OCI-LY7 (cell line): ENCODE results near the gene NFKB1. TPM values are rescaled to one million over a fixed set of nuclear protein-coding genes. Genes with fewer than 3 reads are reported as not detected.

Experiments
- BruUV-seq: library from RNA; stranded (reverse); fragments of 400-500 nt; replicated peaks from 2 replicates; lab custom pipeline; 2021; lab: Mats Ljungman, UMichigan
- CTCF ChIA-PET: fragments of 300-600 bp; sonication (Branson Sonifier 250); formaldehyde crosslinking; loops from one replicate; lab custom pipeline; 2022; ENCODE audit warnings: antibody characterized with exemption; ENCODE audit not compliant: unreplicated experiment; lab: Charles Lee
- POLR2A ChIA-PET: fragments of 300-600 bp; sonication (Branson Sonifier 250); formaldehyde crosslinking; loops from one replicate; lab custom pipeline; 2022; ENCODE audit warnings: antibody characterized with exemption; lab: Charles Lee
- DNase-seq: peaks from one replicate; pipeline ENCODE4 v3.0.0-alpha.2; 2015; ENCODE audit warnings: low spot score
- H2AFZ ChIP-seq: fragments of 200-600 bp; sonication (generic), shearing (Covaris generic); 2 replicates; pipeline ENCODE4 v1.6.1; 2014; ENCODE audit warnings: mild to moderate bottlenecking, antibody characterized with exemption, low read length, moderate library complexity
- H3K27ac ChIP-seq: fragments of 200-600 bp; sonication (generic); 2 replicates; pipeline ENCODE4 v1.5.1; 2014; ENCODE audit warnings: mixed run types, low read depth, mild to moderate bottlenecking, moderate library complexity, low read length, inconsistent platforms; ENCODE audit not compliant: poor library complexity, severe bottlenecking
- H3K36me3 ChIP-seq: fragments of 200-600 bp; sonication (generic); 2 replicates; pipeline ENCODE4 v1.6.1; 2014; ENCODE audit warnings: mild to moderate bottlenecking, antibody characterized with exemption, low read length, moderate library complexity, mixed read lengths; ENCODE audit not compliant: insufficient read depth
- H3K4me1 ChIP-seq: fragments of 200-600 bp; sonication (generic); 2 replicates; pipeline ENCODE4 v1.5.1; 2014; ENCODE audit warnings: mild to moderate bottlenecking, low read length; ENCODE audit not compliant: insufficient read depth, poor library complexity, severe bottlenecking
- H3K4me2 ChIP-seq: fragments of 200-600 bp; sonication (generic); 2 replicates; pipeline ENCODE4 v1.6.1; 2014; ENCODE audit warnings: mild to moderate bottlenecking, low read length
- H3K4me3 ChIP-seq: fragments of 200-600 bp; sonication (generic); 2 replicates; pipeline ENCODE4 v1.5.1; 2014; ENCODE audit warnings: mild to moderate bottlenecking, low read depth, low read length; ENCODE audit not compliant: poor library complexity, severe bottlenecking
- H3K79me2 ChIP-seq: fragments of 200-600 bp; sonication (generic); 2 replicates; pipeline ENCODE4 v1.6.1; 2016; ENCODE audit warnings: low read depth, mild to moderate bottlenecking, low read length, moderate library complexity, mixed read lengths; ENCODE audit not compliant: insufficient read depth
- H3K9me2 ChIP-seq: fragments of 200-600 bp; sonication (generic); 2 replicates; pipeline ENCODE4 v1.6.1; 2016; ENCODE audit warnings: mild to moderate bottlenecking, low read length, mixed read lengths; ENCODE audit not compliant: insufficient read depth
- H3K9me3 ChIP-seq: fragments of 200-600 bp; sonication (generic); 2 replicates; pipeline ENCODE4 v1.6.1; 2014; ENCODE audit warnings: mild to moderate bottlenecking, mixed run types, low read length, mixed read lengths
- H4K20me1 ChIP-seq: fragments of 200-600 bp; sonication (generic); 2 replicates; pipeline ENCODE4 v1.6.1; 2014; ENCODE audit warnings: mild to moderate bottlenecking, antibody characterized with exemption, low read length, moderate library complexity, mixed read lengths; ENCODE audit not compliant: insufficient read depth
- EZH2phosphoT487 ChIP-seq: fragments of 200-600 bp; sonication (generic); IDR thresholded peaks from 2 replicates; pipeline ENCODE4 v1.6.1; 2018; ENCODE audit warnings: low read depth, borderline replicate concordance, mild to moderate bottlenecking, mixed run types, antibody characterized with exemption, low read length, moderate library complexity, mixed read lengths
- intact Hi-C: fragments of 100-400 bp; cut with micrococcal nuclease; formaldehyde crosslinking; loops from one replicate; pipeline ENCODE4 v1.10.0; 2022; ENCODE audit not compliant: unreplicated experiment
- total RNA-seq, 2 experiments: library from RNA; depleted of rRNA in 1 of 2; stranded (reverse); fragments of >200 nt in 1 of 2; shearing (Covaris generic) in 1 of 2; gene quantifications; 2 replicates each; pipeline ENCODE4 v1.2.3, GENCODE V29; 2014 to 2022
- TF ChIP-seq, protein P1 (sequence below): fragments of 200-600 bp; sonication (generic); conservative IDR thresholded peaks from 2 replicates; pipeline ENCODE4 v1.5.1; 2014; ENCODE audit warnings: mild to moderate bottlenecking, antibody characterized with exemption, low read length, moderate library complexity, mixed read lengths

Gene NFKB1
- total RNA-seq, 2 experiments from 2014 or later, result 23.1 to 47.8 TPM

DNA sequence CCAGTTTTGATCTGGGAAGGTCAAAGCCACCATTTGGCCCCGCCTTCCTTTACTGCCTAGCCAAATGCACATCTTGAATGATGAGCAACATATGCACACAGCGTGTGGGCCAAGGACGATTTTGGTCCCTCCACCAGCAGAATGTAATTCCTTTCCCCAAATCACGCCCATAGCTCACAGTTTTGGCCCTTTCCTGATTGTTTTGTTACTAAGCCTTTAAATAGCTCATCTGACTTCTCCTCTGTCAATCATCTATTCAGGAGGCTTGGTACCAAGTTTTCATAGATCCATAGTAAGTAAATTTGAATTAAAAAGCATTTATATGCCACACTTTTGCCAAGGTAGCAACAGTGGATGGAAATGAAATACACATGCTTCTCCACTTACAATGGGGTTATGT is 123.3 kb downstream of the NFKB1 start:
- H3K4me1 ChIP-seq, result no peaks in the 10 kb centered on the region
- no peak for TF ChIP-seq EZH2phosphoT487
- TF ChIP-seq, protein P1, sequence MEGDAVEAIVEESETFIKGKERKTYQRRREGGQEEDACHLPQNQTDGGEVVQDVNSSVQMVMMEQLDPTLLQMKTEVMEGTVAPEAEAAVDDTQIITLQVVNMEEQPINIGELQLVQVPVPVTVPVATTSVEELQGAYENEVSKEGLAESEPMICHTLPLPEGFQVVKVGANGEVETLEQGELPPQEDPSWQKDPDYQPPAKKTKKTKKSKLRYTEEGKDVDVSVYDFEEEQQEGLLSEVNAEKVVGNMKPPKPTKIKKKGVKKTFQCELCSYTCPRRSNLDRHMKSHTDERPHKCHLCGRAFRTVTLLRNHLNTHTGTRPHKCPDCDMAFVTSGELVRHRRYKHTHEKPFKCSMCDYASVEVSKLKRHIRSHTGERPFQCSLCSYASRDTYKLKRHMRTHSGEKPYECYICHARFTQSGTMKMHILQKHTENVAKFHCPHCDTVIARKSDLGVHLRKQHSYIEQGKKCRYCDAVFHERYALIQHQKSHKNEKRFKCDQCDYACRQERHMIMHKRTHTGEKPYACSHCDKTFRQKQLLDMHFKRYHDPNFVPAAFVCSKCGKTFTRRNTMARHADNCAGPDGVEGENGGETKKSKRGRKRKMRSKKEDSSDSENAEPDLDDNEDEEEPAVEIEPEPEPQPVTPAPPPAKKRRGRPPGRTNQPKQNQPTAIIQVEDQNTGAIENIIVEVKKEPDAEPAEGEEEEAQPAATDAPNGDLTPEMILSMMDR, result no peak
- H2AFZ ChIP-seq, result no peak overlapping the region
- ChIA-PET POLR2A (interaction anchor here (1.2 kb wide), 1 partner anchor 188 kb away, joined by 3 read pairs; no protein-coding TSS in a partner anchor), CTCF (no interaction called here)
- no peak overlapping the region for H3K4me2 ChIP-seq
- BruUV-seq, result no TSS peak
- no peak overlapping the region for H3K27ac ChIP-seq
- intact Hi-C loops, result loop anchor here (2.0 kb wide), 3 partner anchors 174 to 466 kb away; no protein-coding TSS in a partner anchor
- H3K9me2 ChIP-seq, result no peaks in the 10 kb centered on the region
- no peaks in the 10 kb centered on the region for H3K9me3 ChIP-seq
- H4K20me1 ChIP-seq, result no peaks in the 10 kb centered on the region
- no peak for DNase-seq
- no peaks in the 10 kb centered on the region for H3K36me3 ChIP-seq
- H3K4me3 ChIP-seq, result no peak overlapping the region
- H3K79me2 ChIP-seq, result no peaks in the 10 kb centered on the region

DNA sequence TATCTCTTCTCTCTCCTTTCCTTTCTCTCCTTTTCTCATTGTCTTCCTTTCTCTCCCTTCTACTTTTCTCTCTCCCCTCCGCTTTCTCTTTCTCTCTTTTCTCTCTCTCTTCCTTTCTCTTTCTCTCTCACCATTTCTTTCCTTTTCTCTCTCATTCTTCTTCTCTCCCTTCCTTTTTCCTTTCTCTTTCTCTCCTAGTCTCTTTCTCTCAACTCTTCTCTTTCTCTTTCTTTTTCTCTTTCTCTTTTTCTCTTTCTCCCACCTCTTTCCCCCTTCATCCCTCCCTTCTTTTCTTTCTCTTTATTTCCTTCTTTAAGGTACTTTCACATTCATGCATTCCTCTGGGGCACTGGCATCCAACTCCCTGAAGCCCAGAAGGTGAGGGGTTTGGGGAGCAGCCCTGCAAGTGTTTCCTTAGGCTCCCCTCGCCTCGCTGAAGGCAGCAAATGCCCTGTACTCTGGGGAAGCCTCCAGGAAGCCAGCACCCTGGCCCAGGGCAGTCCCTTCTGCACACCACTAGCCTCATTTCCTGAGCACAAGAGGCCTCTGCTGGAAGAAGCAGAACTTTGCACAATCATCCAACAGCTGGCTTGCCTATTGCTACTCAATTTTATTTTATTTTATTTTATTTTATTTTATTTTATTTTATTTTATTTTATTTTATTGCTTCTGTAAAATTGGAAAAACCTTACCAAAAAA is 124.2 kb downstream of the NFKB1 start:
- no peaks in the 10 kb centered on the region for H4K20me1 ChIP-seq
- intact Hi-C loops, result loop anchor here (2.0 kb wide), 3 partner anchors 175 to 465 kb away; no protein-coding TSS in a partner anchor
- no TSS peak for BruUV-seq
- H3K79me2 ChIP-seq, result no peaks in the 10 kb centered on the region
- H3K4me1 ChIP-seq, result no peaks in the 10 kb centered on the region
- ChIA-PET CTCF (no interaction called here), POLR2A (no interaction called here)
- H3K36me3 ChIP-seq, result no peaks in the 10 kb centered on the region
- TF ChIP-seq, protein P1, result peak; percentile 67
- TF ChIP-seq EZH2phosphoT487, result no peak
- H3K27ac ChIP-seq, result no peak overlapping the region
- DNase-seq, result peak; percentile 61
- peak overlapping the region; percentile 27; the same call in 1 of the 2 replicates for H3K4me2 ChIP-seq
- H3K4me3 ChIP-seq, result no peak overlapping the region
- no peaks in the 10 kb centered on the region for H3K9me3 ChIP-seq
- no peaks in the 10 kb centered on the region for H3K9me2 ChIP-seq
- no peak overlapping the region for H2AFZ ChIP-seq
